Measurements from ENCODE around the gene NDUFA5.
"Not testable (repeated sequence)": the region's sequence is repeated elsewhere in the genome, so short reads cannot be mapped to it uniquely, and the experiment has no call there.

NDUFA5 gene

GRCh38 chr7:123557016-123557397 is 611 bp downstream of the NDUFA5 start:
- peak; percentile 3 for DNase-seq (ENCODE audit: low spot score)

GRCh38 chr7:123555484-123555883 is 2.1 kb downstream of the NDUFA5 start:
- DNase-seq (ENCODE audit: low spot score): no peak

GRCh38 chr7:123553159-123553558 is 4.5 kb downstream of the NDUFA5 start:
- DNase-seq (ENCODE audit: low spot score): no peak

GRCh38 chr7:123552641-123553040 is 5.0 kb downstream of the NDUFA5 start:
- DNase-seq (ENCODE audit: low spot score): no peak

GRCh38 chr7:123552134-123552533 is 5.5 kb downstream of the NDUFA5 start:
- DNase-seq (ENCODE audit: low spot score): not testable (repeated sequence)

GRCh38 chr7:123548406-123548805 is 9.2 kb downstream of the NDUFA5 start:
- DNase-seq (ENCODE audit: low spot score): no peak

- no peak for DNase-seq (ENCODE audit: low spot score)
Observed at GRCh38 chr7:123539871-123540270, 17.7 kb downstream of the NDUFA5 start.

- DNase-seq (ENCODE audit: low spot score): no peak
Observed at GRCh38 chr7:123538897-123539296, 18.7 kb downstream of the NDUFA5 start.

GRCh38 chr7:123538189-123538714 is 19.4 kb downstream of the NDUFA5 start:
- DNase-seq (ENCODE audit: low spot score): peak; percentile 38

GRCh38 chr7:123537026-123537642 is 20.5 kb downstream of the NDUFA5 start:
- no peak for DNase-seq (ENCODE audit: low spot score)

- no peak for DNase-seq (ENCODE audit: low spot score)
Observed at GRCh38 chr7:123535517-123535916, 22.1 kb downstream of the NDUFA5 start.

- DNase-seq (ENCODE audit: low spot score): peak; percentile 97
Observed at GRCh38 chr7:123534383-123535260, 23.0 kb downstream of the NDUFA5 start, which contains the start of gene IQUB. IQUB (minus strand) TSS chr7:123534595; CDS start chr7:123512340, 22,255 bp downstream.

- peak; percentile 2 for DNase-seq (ENCODE audit: low spot score)
Observed at GRCh38 chr7:123533929-123534382, 23.7 kb downstream of the NDUFA5 start.

GRCh38 chr7:123533553-123533917 is 24.1 kb downstream of the NDUFA5 start:
- DNase-seq (ENCODE audit: low spot score): no peak

- DNase-seq (ENCODE audit: low spot score): not testable (repeated sequence)
Observed at GRCh38 chr7:123532788-123533552, 24.6 kb downstream of the NDUFA5 start.

GRCh38 chr7:123532343-123532742 is 25.3 kb downstream of the NDUFA5 start:
- not testable (repeated sequence) for DNase-seq (ENCODE audit: low spot score)

- DNase-seq (ENCODE audit: low spot score): not testable (repeated sequence)
Observed at GRCh38 chr7:123530035-123530591, 27.5 kb downstream of the NDUFA5 start.

GRCh38 chr7:123528265-123528664 is 29.4 kb downstream of the NDUFA5 start:
- no peak for DNase-seq (ENCODE audit: low spot score)

GRCh38 chr7:123527712-123528225 is 29.8 kb downstream of the NDUFA5 start:
- DNase-seq (ENCODE audit: low spot score): not testable (repeated sequence)

GRCh38 chr7:123526533-123526932 is 31.1 kb downstream of the NDUFA5 start:
- DNase-seq (ENCODE audit: low spot score): not testable (repeated sequence)

GRCh38 chr7:123522066-123522465 is 35.6 kb downstream of the NDUFA5 start:
- DNase-seq (ENCODE audit: low spot score): no peak

GRCh38 chr7:123505221-123505620 is 52.4 kb downstream of the NDUFA5 start:
- DNase-seq (ENCODE audit: low spot score): no peak

Data from AG08395 (cell line).